Endothelial cell (in vitro differentiated cells): ENCODE data around the gene VPS51. TPM values are rescaled to one million over a fixed set of nuclear protein-coding genes. Genes with fewer than 3 reads are reported as not detected.

Source experiments
- DNase-seq: peaks from one replicate; pipeline ENCODE4 v3.0.0; 2021; ENCODE audit warnings: low spot score
- H3K27ac Mint-ChIP-seq: one replicate; pipeline ENCODE4 v1.8.0; 2021; ENCODE audit warnings: mixed read lengths, inconsistent platforms; ENCODE audit not compliant: unreplicated experiment
- H3K27me3 Mint-ChIP-seq: one replicate; pipeline ENCODE4 v1.8.0; 2021; ENCODE audit warnings: mild to moderate bottlenecking, moderate library complexity, mixed read lengths, inconsistent platforms; ENCODE audit not compliant: unreplicated experiment
- H3K36me3 Mint-ChIP-seq: one replicate; pipeline ENCODE4 v1.8.0; 2021; ENCODE audit warnings: mild to moderate bottlenecking, low read depth, mixed read lengths, inconsistent platforms; ENCODE audit not compliant: unreplicated experiment
- H3K4me1 Mint-ChIP-seq: one replicate; pipeline ENCODE4 v1.8.0; 2021; ENCODE audit warnings: mild to moderate bottlenecking, mixed read lengths, inconsistent platforms; ENCODE audit not compliant: unreplicated experiment
- H3K4me3 Mint-ChIP-seq: one replicate; pipeline ENCODE4 v1.8.0; 2021; ENCODE audit warnings: mild to moderate bottlenecking, mixed read lengths, inconsistent platforms; ENCODE audit not compliant: unreplicated experiment
- H3K9me3 Mint-ChIP-seq: one replicate; pipeline ENCODE4 v1.8.0; 2021; ENCODE audit warnings: mixed read lengths, inconsistent platforms; ENCODE audit not compliant: unreplicated experiment
- total RNA-seq: library from RNA; stranded (reverse); fragmentation: NEBNext Ultra II Directional; extraction: Animal tissue kit (Norgen Biotek cat#: 25700); gene quantifications from one replicate; pipeline ENCODE4 v1.2.1, GENCODE V29; 2021; ENCODE audit not compliant: unreplicated experiment
- TF ChIP-seq, protein P1 (sequence below): fragments of 200-600 bp; sonication (generic); IDR thresholded peaks from one replicate; pipeline ENCODE4 v1.5.0; 2021; ENCODE audit warnings: antibody characterized with exemption; ENCODE audit not compliant: unreplicated experiment

VPS51 gene
- total RNA-seq, 1 donor from 2014 or later = 161 TPM

DNA sequence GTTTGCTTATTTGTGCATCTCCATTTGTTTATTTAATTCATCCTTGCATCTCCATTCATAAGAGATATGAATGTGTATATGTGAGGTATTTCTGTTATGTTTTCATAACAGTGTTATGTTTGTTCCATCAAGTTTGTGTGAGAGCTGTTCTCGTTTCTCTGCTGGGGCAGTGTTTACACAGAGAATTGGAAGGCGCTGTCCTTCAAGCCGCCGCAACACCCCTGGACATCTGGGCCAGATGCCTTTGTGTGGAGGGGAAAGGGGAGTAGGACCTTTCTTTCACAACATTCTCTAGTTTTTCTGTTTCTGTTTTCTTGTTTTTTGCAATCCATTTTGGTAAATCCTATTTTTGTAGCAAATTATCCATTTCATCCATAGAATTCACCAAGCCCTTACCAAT, 8.6 kb downstream of the VPS51 start:
- DNase-seq = no peak
- TF ChIP-seq, protein P1, sequence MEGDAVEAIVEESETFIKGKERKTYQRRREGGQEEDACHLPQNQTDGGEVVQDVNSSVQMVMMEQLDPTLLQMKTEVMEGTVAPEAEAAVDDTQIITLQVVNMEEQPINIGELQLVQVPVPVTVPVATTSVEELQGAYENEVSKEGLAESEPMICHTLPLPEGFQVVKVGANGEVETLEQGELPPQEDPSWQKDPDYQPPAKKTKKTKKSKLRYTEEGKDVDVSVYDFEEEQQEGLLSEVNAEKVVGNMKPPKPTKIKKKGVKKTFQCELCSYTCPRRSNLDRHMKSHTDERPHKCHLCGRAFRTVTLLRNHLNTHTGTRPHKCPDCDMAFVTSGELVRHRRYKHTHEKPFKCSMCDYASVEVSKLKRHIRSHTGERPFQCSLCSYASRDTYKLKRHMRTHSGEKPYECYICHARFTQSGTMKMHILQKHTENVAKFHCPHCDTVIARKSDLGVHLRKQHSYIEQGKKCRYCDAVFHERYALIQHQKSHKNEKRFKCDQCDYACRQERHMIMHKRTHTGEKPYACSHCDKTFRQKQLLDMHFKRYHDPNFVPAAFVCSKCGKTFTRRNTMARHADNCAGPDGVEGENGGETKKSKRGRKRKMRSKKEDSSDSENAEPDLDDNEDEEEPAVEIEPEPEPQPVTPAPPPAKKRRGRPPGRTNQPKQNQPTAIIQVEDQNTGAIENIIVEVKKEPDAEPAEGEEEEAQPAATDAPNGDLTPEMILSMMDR = no peak
- peaks cover 8% of the 10 kb centered on the region for H3K27me3 Mint-ChIP-seq
- no peak overlapping the region for H3K27ac Mint-ChIP-seq
- peaks cover 3% of the 10 kb centered on the region for H3K4me1 Mint-ChIP-seq
- peaks cover 12% of the 10 kb centered on the region for H3K36me3 Mint-ChIP-seq
- H3K4me3 Mint-ChIP-seq = no peak overlapping the region
- no peaks in the 10 kb centered on the region for H3K9me3 Mint-ChIP-seq

DNA sequence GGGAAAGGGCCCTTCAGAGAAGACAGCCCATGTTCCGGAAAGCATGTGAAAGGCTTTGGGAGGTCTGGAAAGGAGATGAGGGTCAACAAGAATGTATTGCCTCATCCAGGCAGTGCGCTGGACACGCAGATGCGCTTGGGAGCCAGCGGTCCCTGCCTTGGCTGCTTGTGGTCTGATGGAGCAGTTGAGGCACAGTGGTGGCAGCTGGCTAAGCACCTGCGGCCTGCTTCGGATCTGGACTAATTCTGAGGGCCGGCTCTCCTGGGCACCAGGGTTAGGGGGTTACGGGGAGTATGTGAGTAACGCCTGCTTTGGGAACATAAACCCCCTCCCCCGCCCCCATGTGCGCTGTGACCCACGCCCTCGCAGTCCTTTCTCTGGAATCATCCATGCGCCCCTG, 11.1 kb downstream of the VPS51 start:
- H3K4me3 Mint-ChIP-seq = no peak overlapping the region

DNA sequence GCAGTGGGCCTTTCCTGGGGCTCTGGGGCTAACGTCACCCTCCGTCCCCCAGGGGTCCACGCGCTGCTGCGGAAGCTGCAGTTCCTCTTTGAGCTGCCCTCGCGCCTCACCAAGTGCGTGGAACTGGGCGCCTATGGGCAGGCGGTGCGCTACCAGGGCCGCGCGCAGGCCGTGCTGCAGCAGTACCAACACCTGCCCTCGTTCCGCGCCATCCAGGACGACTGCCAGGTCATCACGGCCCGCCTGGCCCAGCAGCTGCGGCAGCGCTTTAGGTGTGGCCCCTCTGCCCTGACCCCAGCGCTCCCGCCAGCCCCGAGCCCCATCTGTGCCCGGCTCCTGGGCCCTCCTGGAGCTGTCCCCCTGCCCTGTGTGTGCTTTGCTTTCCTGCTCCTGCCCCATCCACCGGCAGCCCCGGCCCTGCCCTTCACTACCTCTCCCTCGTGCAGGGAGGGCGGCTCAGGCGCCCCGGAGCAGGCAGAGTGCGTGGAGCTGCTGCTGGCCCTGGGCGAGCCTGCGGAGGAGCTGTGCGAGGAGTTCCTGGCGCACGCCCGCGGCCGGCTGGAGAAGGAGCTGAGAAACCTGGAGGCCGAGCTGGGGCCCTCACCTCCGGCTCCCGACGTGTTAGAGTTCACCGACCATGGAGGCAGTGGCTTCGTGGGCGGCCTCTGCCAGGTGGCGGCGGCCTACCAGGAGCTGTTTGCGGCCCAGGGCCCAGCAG, 11.9 kb downstream of the VPS51 start:
- Mint-ChIP-seq H3K9me3 (no peaks in the 10 kb centered on the region), H3K4me3 (no peak overlapping the region), H3K4me1 (peaks cover 3% of the 10 kb centered on the region), H3K27ac (no peak overlapping the region), H3K36me3 (peaks cover 16% of the 10 kb centered on the region), H3K27me3 (peaks cover 8% of the 10 kb centered on the region)
- DNase-seq = no peak
- TF ChIP-seq, protein P1 = no peak

More for the DNA sequence above, 11.1 kb downstream of the VPS51 start:
- TF ChIP-seq, protein P1 = no peak
- Mint-ChIP-seq H3K4me1 (peaks cover 3% of the 10 kb centered on the region), H3K27ac (no peak overlapping the region), H3K9me3 (no peaks in the 10 kb centered on the region), H3K27me3 (peaks cover 9% of the 10 kb centered on the region), H3K36me3 (peaks cover 16% of the 10 kb centered on the region)
- DNase-seq = no peak

DNA sequence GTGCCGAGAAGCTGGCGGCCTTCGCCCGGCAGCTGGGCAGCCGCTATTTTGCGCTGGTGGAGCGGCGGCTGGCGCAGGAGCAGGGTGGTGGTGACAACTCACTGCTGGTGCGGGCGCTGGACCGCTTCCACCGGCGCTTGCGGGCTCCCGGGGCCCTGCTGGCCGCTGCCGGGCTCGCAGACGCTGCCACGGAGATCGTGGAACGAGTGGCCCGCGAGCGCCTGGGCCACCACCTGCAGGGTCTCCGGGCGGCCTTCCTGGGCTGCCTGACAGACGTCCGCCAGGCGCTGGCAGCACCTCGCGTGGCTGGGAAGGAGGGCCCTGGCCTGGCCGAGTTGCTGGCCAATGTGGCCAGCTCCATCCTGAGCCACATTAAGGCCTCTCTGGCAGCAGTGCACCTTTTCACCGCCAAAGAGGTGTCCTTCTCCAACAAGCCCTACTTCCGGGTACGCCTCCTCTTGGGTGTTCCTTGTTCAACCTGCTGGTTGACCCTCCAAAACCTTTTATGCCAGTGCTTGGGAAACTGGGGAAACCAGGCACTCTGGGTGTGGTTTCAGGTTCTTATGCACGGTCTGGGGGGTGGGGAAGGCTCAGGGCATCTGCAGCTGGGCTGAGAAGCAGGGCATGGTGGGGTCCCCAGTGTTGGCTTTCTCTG, 12.6 kb downstream of the VPS51 start:
- Mint-ChIP-seq H3K36me3 (peaks cover 20% of the 10 kb centered on the region), H3K27me3 (peaks cover 14% of the 10 kb centered on the region), H3K9me3 (no peaks in the 10 kb centered on the region), H3K4me3 (no peak overlapping the region), H3K27ac (no peak overlapping the region), H3K4me1 (peaks cover 8% of the 10 kb centered on the region)
- DNase-seq = no peak
- TF ChIP-seq, protein P1 = no peak
